Keratinocyte (primary cell): ENCODE data around the gene ARID5A. TPM values are rescaled to one million over a fixed set of nuclear protein-coding genes. Genes with fewer than 3 reads are reported as not detected.

Experiments
- DNase-seq: peaks from one replicate; pipeline ENCODE4 v3.0.0-alpha.2; 2011; ENCODE audit warnings: low read depth, missing footprints, low spot score
- FAIRE-seq: peaks from 2 replicates; lab custom pipeline; 2011; peaks lifted over from hg19 to GRCh38; lab: Jason Lieb, UNC
- H2AFZ ChIP-seq: 2 replicates; pipeline ENCODE4 v1.6.0; 2012; ENCODE audit warnings: low read length, control low read depth, inconsistent platforms; ENCODE audit not compliant: control insufficient read depth
- H3K27ac ChIP-seq: 2 replicates; pipeline ENCODE4 v1.5.1; 2011; ENCODE audit warnings: low read length; ENCODE audit not compliant: control insufficient read depth, insufficient read depth
- H3K27me3 ChIP-seq: 3 replicates; pipeline ENCODE4 v1.6.0; 2011; ENCODE audit warnings: low read length; ENCODE audit not compliant: control insufficient read depth, insufficient read depth; ENCODE audit errors: extremely low read depth
- H3K36me3 ChIP-seq, 2 experiments: 2 replicates in 1 of 2; 3 replicates in 1 of 2; pipeline ENCODE4 v1.5.1; 2011; ENCODE audit warnings: low read length in 2 of 2, mild to moderate bottlenecking in 1 of 2; ENCODE audit not compliant: control insufficient read depth in 2 of 2, insufficient read depth in 2 of 2; ENCODE audit errors: extremely low read depth in 1 of 2
- H3K4me1 ChIP-seq: 3 replicates; pipeline ENCODE4 v1.5.1; 2011; ENCODE audit warnings: low read length; ENCODE audit not compliant: control insufficient read depth, insufficient read depth; ENCODE audit errors: extremely low read depth
- H3K4me2 ChIP-seq: 3 replicates; pipeline ENCODE4 v1.6.0; 2011; ENCODE audit warnings: low read depth, low read length; ENCODE audit not compliant: control insufficient read depth, insufficient read depth; ENCODE audit errors: extremely low read depth
- H3K4me3 ChIP-seq, 3 experiments: fragments of 200-600 bp in 1 of 3; sonication (generic) in 1 of 3; 2 replicates in 2 of 3; 3 replicates in 1 of 3; pipeline ENCODE4 v1.5.1; 2011 to 2016; ENCODE audit warnings: low read length in 3 of 3, mild to moderate bottlenecking in 3 of 3, control low read depth in 2 of 3, inconsistent platforms in 1 of 3, low read depth in 1 of 3, mixed read lengths in 1 of 3, mixed run types in 1 of 3, moderate library complexity in 1 of 3; ENCODE audit not compliant: control insufficient read depth in 2 of 3, insufficient read depth in 2 of 3; ENCODE audit errors: extremely low read depth in 1 of 3
- H3K79me2 ChIP-seq: 2 replicates; pipeline ENCODE4 v1.6.0; 2012; ENCODE audit warnings: low read length; ENCODE audit not compliant: control insufficient read depth, insufficient read depth
- H3K9ac ChIP-seq: 3 replicates; pipeline ENCODE4 v1.6.0; 2011; ENCODE audit warnings: low read length; ENCODE audit not compliant: control insufficient read depth, insufficient read depth; ENCODE audit errors: extremely low read depth
- H3K9me1 ChIP-seq: 3 replicates; pipeline ENCODE4 v1.6.0; 2011; ENCODE audit warnings: low read length; ENCODE audit not compliant: control insufficient read depth, insufficient read depth; ENCODE audit errors: extremely low read depth
- H3K9me3 ChIP-seq: 2 replicates; pipeline ENCODE4 v1.5.1; 2012; ENCODE audit warnings: low read depth, low read length; ENCODE audit not compliant: control insufficient read depth
- H4K20me1 ChIP-seq: 3 replicates; pipeline ENCODE4 v1.6.0; 2011; ENCODE audit warnings: low read length; ENCODE audit not compliant: control insufficient read depth, insufficient read depth; ENCODE audit errors: extremely low read depth
- EZH2 ChIP-seq: IDR thresholded peaks from one replicate; pipeline ENCODE4 v1.6.1; 2012; ENCODE audit warnings: inconsistent platforms, mild to moderate bottlenecking, low read length, moderate library complexity
- dilution Hi-C: fragments of 300-500 bp; cut with MboI; formaldehyde crosslinking; loops from one replicate; pipeline ENCODE4 v1.7.0; 2020; ENCODE audit warnings: low sequenced_read_pairs; ENCODE audit not compliant: extremely low pct_ligation_motif_present
- polyA plus RNA-seq, 5 experiments: library from polyadenylated mRNA; depleted of rRNA in 3 of 5; stranded (reverse) in 3 of 5; stranded (forward) in 1 of 5; unstranded in 1 of 5; fragments of >200 nt; gene quantifications; 1 replicate in 1 of 5; 2 replicates in 3 of 5; 3 replicates in 1 of 5; pipeline versions ENCODE4 v1.2.1 to v1.2.3, GENCODE V29; 2011 to 2012; ENCODE audit warnings: missing spikeins in 2 of 5, low read depth in 1 of 5, low replicate concordance in 1 of 5
- TF ChIP-seq, protein P1 (sequence below), 3 experiments: IDR thresholded peaks in 1 of 3; conservative IDR thresholded peaks in 1 of 3; optimal IDR thresholded peaks in 1 of 3; 2 replicates in 2 of 3; 3 replicates in 1 of 3; pipeline versions ENCODE3 to v1.5.1; 2011; ENCODE audit warnings: low read length in 3 of 3, mild to moderate bottlenecking in 3 of 3, moderate library complexity in 2 of 3, control low read depth in 1 of 3, inconsistent platforms in 1 of 3; ENCODE audit not compliant: insufficient read depth in 2 of 3; ENCODE audit errors: extremely low read depth in 1 of 3

The ARID5A gene
- polyA plus RNA-seq, 1 donor (not counting 4 experiments of a cell fraction or from before 2014, with no cell fraction given) = 1.6 TPM

DNA sequence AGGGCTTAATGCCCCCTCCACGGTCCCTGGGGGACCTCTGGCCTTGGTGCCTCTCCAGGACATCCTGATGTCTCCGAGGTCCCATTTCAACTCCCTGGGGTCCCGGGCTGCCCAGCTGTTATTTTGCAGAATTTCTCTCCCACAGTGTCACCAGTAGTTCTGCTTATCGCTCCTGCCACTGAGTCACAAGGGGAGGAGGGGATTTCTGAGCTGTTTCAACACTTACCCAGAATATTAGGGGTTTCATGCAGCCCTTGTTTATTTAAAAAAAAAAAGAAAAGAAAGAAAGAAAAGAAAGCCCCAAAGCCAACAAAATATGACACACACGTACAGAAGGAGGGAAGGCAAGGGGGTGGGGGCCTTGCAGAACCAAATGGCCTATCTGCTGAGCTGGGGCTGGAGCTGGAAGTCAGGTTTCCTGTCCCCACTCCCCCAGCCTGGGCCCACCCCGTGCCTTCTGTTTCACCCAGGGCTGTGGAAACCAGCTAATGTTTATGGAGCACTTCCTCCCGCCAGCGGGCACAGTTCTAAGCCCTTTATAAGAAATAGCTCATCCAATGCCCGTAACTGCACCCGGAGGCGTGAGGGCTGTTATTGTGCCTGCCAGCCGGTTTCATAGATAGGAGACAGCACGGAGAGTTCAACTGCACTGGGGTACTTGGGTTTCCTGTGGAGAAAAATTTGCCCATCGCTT is 8.4 kb upstream of the ARID5A start:
- no peak for TF ChIP-seq EZH2
- TF ChIP-seq, protein P1, sequence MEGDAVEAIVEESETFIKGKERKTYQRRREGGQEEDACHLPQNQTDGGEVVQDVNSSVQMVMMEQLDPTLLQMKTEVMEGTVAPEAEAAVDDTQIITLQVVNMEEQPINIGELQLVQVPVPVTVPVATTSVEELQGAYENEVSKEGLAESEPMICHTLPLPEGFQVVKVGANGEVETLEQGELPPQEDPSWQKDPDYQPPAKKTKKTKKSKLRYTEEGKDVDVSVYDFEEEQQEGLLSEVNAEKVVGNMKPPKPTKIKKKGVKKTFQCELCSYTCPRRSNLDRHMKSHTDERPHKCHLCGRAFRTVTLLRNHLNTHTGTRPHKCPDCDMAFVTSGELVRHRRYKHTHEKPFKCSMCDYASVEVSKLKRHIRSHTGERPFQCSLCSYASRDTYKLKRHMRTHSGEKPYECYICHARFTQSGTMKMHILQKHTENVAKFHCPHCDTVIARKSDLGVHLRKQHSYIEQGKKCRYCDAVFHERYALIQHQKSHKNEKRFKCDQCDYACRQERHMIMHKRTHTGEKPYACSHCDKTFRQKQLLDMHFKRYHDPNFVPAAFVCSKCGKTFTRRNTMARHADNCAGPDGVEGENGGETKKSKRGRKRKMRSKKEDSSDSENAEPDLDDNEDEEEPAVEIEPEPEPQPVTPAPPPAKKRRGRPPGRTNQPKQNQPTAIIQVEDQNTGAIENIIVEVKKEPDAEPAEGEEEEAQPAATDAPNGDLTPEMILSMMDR (optimal IDR thresholded peaks at IDR 0.05 in 1 of 3, IDR thresholded peaks at IDR 0.05 in 1 of 3, conservative IDR thresholded peaks at IDR 0.05 in 1 of 3; ENCODE audit: extremely low read depth in 1 of 3, insufficient read depth in 2 of 3, low read length in 3 of 3) = no peak
- H3K9ac ChIP-seq = no peak overlapping the region
- H2AFZ ChIP-seq = no peak overlapping the region
- dilution Hi-C loops = no loop called here
- H3K9me1 ChIP-seq = no peaks in the 10 kb centered on the region
- H3K4me1 ChIP-seq = peaks cover 15% of the 10 kb centered on the region
- H3K36me3 ChIP-seq = no peaks in the 10 kb centered on the region
- DNase-seq (no peak), FAIRE-seq (no peak)
- no peaks in the 10 kb centered on the region for H3K79me2 ChIP-seq
- no peaks in the 10 kb centered on the region for H3K9me3 ChIP-seq
- H3K4me2 ChIP-seq = peak overlapping the region; percentile 16
- H3K27ac ChIP-seq = no peak overlapping the region
- H4K20me1 ChIP-seq = no peaks in the 10 kb centered on the region
- no peak overlapping the region for H3K4me3 ChIP-seq
- H3K27me3 ChIP-seq = peaks cover 36% of the 10 kb centered on the region

DNA sequence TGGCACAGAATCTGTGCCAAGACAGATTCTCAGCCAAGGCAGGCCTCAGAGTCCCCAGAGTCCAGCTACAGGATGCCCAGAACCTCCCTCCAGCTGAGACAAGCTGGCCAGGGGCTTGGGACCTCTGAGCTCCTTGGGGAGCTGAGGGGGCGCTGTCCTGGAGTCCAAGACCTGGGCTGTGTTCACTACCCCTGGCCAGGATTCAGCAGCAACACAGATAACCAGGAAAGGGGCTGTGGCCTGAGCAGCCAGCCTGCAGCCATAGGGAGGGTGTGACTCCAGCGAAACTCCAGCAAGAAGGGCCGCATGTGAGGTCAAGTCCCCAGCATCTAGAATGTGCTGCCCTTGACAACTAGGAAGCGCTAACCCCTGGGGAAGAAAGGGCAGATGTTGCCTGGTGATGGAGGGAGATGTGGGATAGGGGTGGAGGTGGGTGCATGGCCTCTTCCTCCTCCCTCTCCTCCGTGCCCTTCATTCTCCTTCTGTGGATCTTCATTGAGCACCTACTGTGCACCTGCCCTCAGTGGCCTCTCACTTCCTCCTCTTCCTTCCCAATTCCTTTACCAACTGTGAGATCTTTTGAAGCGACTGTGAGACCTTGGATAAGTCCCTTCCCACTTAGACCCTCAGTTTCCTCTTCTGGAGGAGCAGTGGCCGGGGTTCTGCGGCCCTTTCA is 7.7 kb upstream of the ARID5A start:
- DNase-seq (no peak), FAIRE-seq (no peak)
- Histone ChIP-seq H3K4me1 (peaks cover 22% of the 10 kb centered on the region), H3K4me2 (no peak overlapping the region), H3K9me1 (no peaks in the 10 kb centered on the region), H3K9me3 (no peaks in the 10 kb centered on the region), H3K79me2 (no peaks in the 10 kb centered on the region), H3K9ac (no peak overlapping the region), H3K27me3 (peaks cover 36% of the 10 kb centered on the region), H3K36me3 (no peaks in the 10 kb centered on the region), H2AFZ (no peak overlapping the region), H3K27ac (no peak overlapping the region), H4K20me1 (no peaks in the 10 kb centered on the region), H3K4me3 (no peak overlapping the region)
- dilution Hi-C loops = no loop called here
- TF ChIP-seq EZH2 = no peak
- TF ChIP-seq, protein P1 (optimal IDR thresholded peaks at IDR 0.05 in 1 of 3, IDR thresholded peaks at IDR 0.05 in 1 of 3, conservative IDR thresholded peaks at IDR 0.05 in 1 of 3; ENCODE audit: extremely low read depth in 1 of 3, insufficient read depth in 2 of 3, low read length in 3 of 3) = no peak
